H1 (cell line): ENCODE results near the gene GLTPD2. TPM values are rescaled to one million over a fixed set of nuclear protein-coding genes. Genes with fewer than 3 reads are reported as not detected.

Source experiments
- CTCF ChIA-PET: fragments of 300-600 bp; sonication (Branson Sonifier 250); formaldehyde crosslinking; loops from one replicate; lab custom pipeline; 2021; ENCODE audit not compliant: partially characterized antibody; lab: Charles Lee
- POLR2A ChIA-PET: fragments of 300-600 bp; sonication (Branson Sonifier 250); formaldehyde crosslinking; loops from one replicate; lab custom pipeline; 2021; ENCODE audit warnings: inconsistent platforms; ENCODE audit not compliant: partially characterized antibody; lab: Charles Lee
- DNase-seq, 2 experiments: peaks; one replicate each; pipeline versions ENCODE4 v3.0.0 to v3.0.0-alpha.2; 2010 to 2022; ENCODE audit warnings: low spot score in 2 of 2, low read depth in 1 of 2, mixed read lengths in 1 of 2
- FAIRE-seq: peaks from 2 replicates; lab custom pipeline; 2011; peaks lifted over from hg19 to GRCh38; lab: Jason Lieb, UNC
- H2AFZ ChIP-seq: 2 replicates; pipeline ENCODE4 v1.8.1; 2012; ENCODE audit warnings: low read length, inconsistent platforms
- H2AK5ac ChIP-seq: 2 replicates; pipeline ENCODE4 v1.6.1; 2013; ENCODE audit warnings: low read depth, low read length
- H2BK120ac ChIP-seq: replicated peaks from 2 replicates; pipeline ENCODE3; 2013; ENCODE audit warnings: low read depth, low read length, inconsistent platforms
- H2BK12ac ChIP-seq: 2 replicates; pipeline ENCODE4 v1.6.1; 2013; ENCODE audit warnings: low read depth, low read length
- H2BK15ac ChIP-seq: 2 replicates; pipeline ENCODE4 v1.6.1; 2013; ENCODE audit warnings: low read length
- H2BK20ac ChIP-seq: 2 replicates; pipeline ENCODE4 v1.6.1; 2013; ENCODE audit warnings: low read length
- H2BK5ac ChIP-seq: 2 replicates; pipeline ENCODE4 v1.6.1; 2013; ENCODE audit warnings: low read depth, low read length
- H3K14ac ChIP-seq: 2 replicates; pipeline ENCODE4 v1.6.1; 2013; ENCODE audit warnings: inconsistent platforms; ENCODE audit not compliant: insufficient read length
- H3K18ac ChIP-seq: 2 replicates; pipeline ENCODE4 v1.6.1; 2013; ENCODE audit warnings: low read length; ENCODE audit errors: extremely low read depth
- H3K23ac ChIP-seq: 2 replicates; pipeline ENCODE4 v1.6.1; 2013; ENCODE audit warnings: inconsistent platforms; ENCODE audit not compliant: insufficient read length
- H3K23me2 ChIP-seq: 2 replicates; pipeline ENCODE4 v1.6.1; 2013; ENCODE audit warnings: low read depth, low read length
- H3K27ac ChIP-seq: 2 replicates; pipeline ENCODE4 v1.6.1; 2011; ENCODE audit warnings: low read depth, low read length, inconsistent platforms
- H3K27me3 ChIP-seq, 4 experiments: replicated peaks in 1 of 4; 1 replicate in 1 of 4; 2 replicates in 3 of 4; pipeline versions ENCODE4 v1.6.1 to v1.8.1; 2011 to 2013; ENCODE audit warnings: low read length in 3 of 4, mild to moderate bottlenecking in 3 of 4, inconsistent platforms in 2 of 4, mixed read lengths in 2 of 4, moderate library complexity in 1 of 4; ENCODE audit not compliant: control insufficient read depth in 3 of 4, insufficient read depth in 3 of 4; ENCODE audit errors: extremely low read depth in 1 of 4
- H3K36me3 ChIP-seq, 4 experiments: 2 replicates each; pipeline versions ENCODE4 v1.6.1 to v1.8.1; 2011 to 2013; ENCODE audit warnings: mild to moderate bottlenecking in 4 of 4, low read length in 3 of 4, moderate library complexity in 2 of 4, control low read depth in 1 of 4, inconsistent platforms in 1 of 4; ENCODE audit not compliant: insufficient read depth in 4 of 4, control insufficient read depth in 2 of 4
- H3K4ac ChIP-seq: replicated peaks from 2 replicates; pipeline ENCODE3; 2013; ENCODE audit warnings: low read length, low read depth, mixed read lengths, inconsistent platforms; ENCODE audit not compliant: insufficient read length
- H3K4me1 ChIP-seq, 4 experiments: replicated peaks in 1 of 4; 1 replicate in 1 of 4; 2 replicates in 3 of 4; pipeline versions ENCODE4 v1.6.1 to v1.8.1; 2011 to 2013; ENCODE audit warnings: low read length in 3 of 4, inconsistent platforms in 2 of 4, mixed read lengths in 1 of 4; ENCODE audit not compliant: insufficient read depth in 4 of 4, control insufficient read depth in 3 of 4
- H3K4me2 ChIP-seq, 2 experiments: 2 replicates each; pipeline versions ENCODE4 v1.6.1 to v1.8.1; 2011 to 2013; ENCODE audit warnings: low read depth in 2 of 2, low read length in 2 of 2, control low read depth in 1 of 2, inconsistent platforms in 1 of 2, mild to moderate bottlenecking in 1 of 2; ENCODE audit not compliant: insufficient read depth in 1 of 2
- H3K4me3 ChIP-seq, 4 experiments: fragments of 200-600, 300-600 bp in 1 of 4; sonication (generic), shearing (Covaris generic), sonication (Bioruptor Twin) in 1 of 4; 2 replicates each; pipeline versions ENCODE4 v1.5.1 to v1.8.1; 2011 to 2016; ENCODE audit warnings: low read length in 4 of 4, low read depth in 3 of 4, control low read depth in 2 of 4, inconsistent platforms in 2 of 4, mild to moderate bottlenecking in 2 of 4, mixed read lengths in 1 of 4, moderate library complexity in 1 of 4; ENCODE audit not compliant: insufficient read depth in 2 of 4; ENCODE audit errors: extremely low read depth in 1 of 4
- H3K56ac ChIP-seq: replicated peaks from 2 replicates; pipeline ENCODE3; 2013; ENCODE audit warnings: low read depth, mild to moderate bottlenecking, mixed read lengths, low read length, inconsistent platforms; ENCODE audit not compliant: insufficient read length
- H3K79me1 ChIP-seq: 2 replicates; pipeline ENCODE4 v1.6.1; 2013; ENCODE audit warnings: low read depth, low read length, control low read depth
- H3K79me2 ChIP-seq, 2 experiments: 2 replicates each; pipeline versions ENCODE4 v1.6.1 to v1.8.1; 2012 to 2013; ENCODE audit warnings: low read length in 2 of 2, mild to moderate bottlenecking in 2 of 2, inconsistent platforms in 1 of 2; ENCODE audit not compliant: insufficient read depth in 2 of 2, control insufficient read depth in 1 of 2
- H3K9ac ChIP-seq, 4 experiments: replicated peaks in 1 of 4; 1 replicate in 1 of 4; 2 replicates in 3 of 4; pipeline versions ENCODE4 v1.6.1 to v1.8.1; 2011 to 2013; ENCODE audit warnings: low read depth in 3 of 4, low read length in 3 of 4, control low read depth in 2 of 4, mild to moderate bottlenecking in 2 of 4, moderate library complexity in 2 of 4, inconsistent platforms in 1 of 4; ENCODE audit errors: extremely low read depth in 1 of 4
- H3K9me3 ChIP-seq, 2 experiments: 2 replicates each; pipeline versions ENCODE4 v1.6.1 to v1.8.1; 2012 to 2013; ENCODE audit warnings: mild to moderate bottlenecking in 2 of 2, moderate library complexity in 2 of 2, control low read depth in 1 of 2, inconsistent platforms in 1 of 2, low read depth in 1 of 2, low read length in 1 of 2, mixed read lengths in 1 of 2; ENCODE audit not compliant: insufficient read depth in 2 of 2
- H4K20me1 ChIP-seq, 2 experiments: replicated peaks in 1 of 2; 2 replicates each; pipeline versions ENCODE3 to v1.8.1; 2011 to 2013; ENCODE audit warnings: inconsistent platforms in 2 of 2, low read length in 2 of 2, mild to moderate bottlenecking in 1 of 2; ENCODE audit not compliant: insufficient read depth in 2 of 2, control insufficient read depth in 1 of 2
- H4K5ac ChIP-seq: 2 replicates; pipeline ENCODE4 v1.6.1; 2013; ENCODE audit warnings: low read length, low read depth, mixed read lengths, inconsistent platforms; ENCODE audit not compliant: insufficient read length
- H4K8ac ChIP-seq: 2 replicates; pipeline ENCODE4 v1.8.0; 2013; ENCODE audit warnings: mild to moderate bottlenecking, moderate library complexity, low read length, inconsistent platforms; ENCODE audit not compliant: insufficient read depth; ENCODE audit errors: extremely low read depth
- H4K91ac ChIP-seq: replicated peaks from 2 replicates; pipeline ENCODE3; 2013; ENCODE audit warnings: low read length, mixed read lengths, inconsistent platforms; ENCODE audit not compliant: insufficient read length
- RAD21 ChIP-seq, 2 experiments: IDR thresholded peaks in 1 of 2; conservative IDR thresholded peaks in 1 of 2; 2 replicates each; pipeline ENCODE4 v1.6.1; 2011; ENCODE audit warnings: low read depth in 2 of 2, low read length in 2 of 2, improper control_type of control experiment in 1 of 2, inconsistent platforms in 1 of 2, mild to moderate bottlenecking in 1 of 2, moderate library complexity in 1 of 2
- USF2 ChIP-seq: IDR thresholded peaks from 2 replicates; pipeline ENCODE4 v1.6.1; 2011; ENCODE audit warnings: low read length, improper control_type of control experiment
- WGBS, 2 experiments: shearing (Covaris generic) in 1 of 2; methylation state at CpG; one replicate each; pipeline versions ENCODE4 v1.1.6 to v1.1.7; 2013 to 2015; ENCODE audit warnings: low lambda C conversion rate in 2 of 2, mixed read lengths in 2 of 2, inconsistent platforms in 1 of 2, low coverage in 1 of 2, missing lambda C conversion rate in 1 of 2; ENCODE audit not compliant: insufficient replicate concordance in 2 of 2, insufficient coverage in 1 of 2, insufficient read length in 1 of 2; ENCODE audit errors: extremely low coverage in 1 of 2, missing lambda C conversion rate in 1 of 2; 5-methylcytosine and 5-hydroxymethylcytosine counted together
- polyA plus RNA-seq, 7 experiments: library from polyadenylated mRNA; depleted of rRNA in 3 of 7; stranded (reverse) in 5 of 7; unstranded in 2 of 7; fragments of >200 nt in 5 of 7; fragments of 200-250 nt in 2 of 7; gene quantifications; 1 replicate in 5 of 7; 2 replicates in 1 of 7; 4 replicates in 1 of 7; pipeline versions ENCODE4 v1.2.1 to v1.2.3, GENCODE V29; 2011 to 2013; ENCODE audit warnings: missing spikeins in 2 of 7, mixed read lengths in 2 of 7
- total RNA-seq: library from RNA; stranded (reverse); fragmentation: NEBNext Ultra II Directional; extraction: Animal tissue kit (Norgen Biotek cat#: 25700); gene quantifications from 2 replicates; pipeline ENCODE4 v1.2.1, GENCODE V29; 2021

Gene GLTPD2
- total and polyA plus RNA-seq, 2 of the 8 experiments (the other 6 are each of a cell fraction or from before 2014, with no cell fraction given): not detected

- FAIRE-seq (no peak), DNase-seq (no peak)
- Histone ChIP-seq H3K4me1 (peaks cover 0 to 14% (median 8%) of the 10 kb centered on the region in 4 experiments; a peak in 5 of 7 replicates), H3K79me1 (no peaks in the 10 kb centered on the region), H3K4me3 (peak overlapping the region; percentile 46 to 74 (median 66)), H3K27ac (no peak overlapping the region), H3K4ac (no peak overlapping the region), H3K23ac (no peak overlapping the region), H2BK20ac (no peak overlapping the region), H3K18ac (no peak overlapping the region), H3K4me2 (peak overlapping the region; percentile 70 to 98), H2AFZ (peak overlapping the region; percentile 97), H2BK15ac (0 out of 2 replicates have a peak overlapping the region, but pooled peaks have one; percentile 19), H2BK5ac (no peak overlapping the region), H3K56ac (no peak overlapping the region), H4K8ac (no peak overlapping the region), H4K20me1 (peaks cover 0 to 2% of the 10 kb centered on the region in 2 experiments), H4K5ac (no peak overlapping the region), H3K27me3 (peaks cover 3 to 30% (median 17%) of the 10 kb centered on the region in 4 experiments), H2BK12ac (peak overlapping the region; percentile 75), H2AK5ac (no peak overlapping the region), H2BK120ac (no peak overlapping the region), H3K36me3 (no peaks in the 10 kb centered on the region), H3K14ac (no peak overlapping the region), H3K79me2 (no peaks in the 10 kb centered on the region), H3K23me2 (peaks cover 17% of the 10 kb centered on the region), H3K9ac (peak overlapping the region in 1 of 4 experiments; percentile 23; a peak in 3 of 7 replicates), H3K9me3 (no peaks in the 10 kb centered on the region), H4K91ac (no peak overlapping the region)
- WGBS, 2 experiments: 77% methylated on average over 7 of the region's 7 CpGs; no CpG with 5 or more reads in 1 of the 2 experiments
- ChIA-PET POLR2A (interaction anchor here (1.1 to 3.1 kb wide), 4 partner anchors 16 to 110 kb away, joined by 3 to 15 read pairs (median 9); partner anchors contain the start of gene PLD2), CTCF (interaction anchor here (0.7 to 4.8 kb wide), 19 partner anchors 13 to 228 kb away, joined by 3 to 27 read pairs (median 4); partner anchors contain the start of genes MED11 and PLD2)
- TF ChIP-seq RAD21 (IDR thresholded peaks at IDR 0.05 in 1 of 2, conservative IDR thresholded peaks at IDR 0.05 in 1 of 2; ENCODE audit: low read depth in 2 of 2, low read length in 2 of 2) (no peak), USF2 (no peak)
Observed at GRCh38 chr17:4790705-4791088, 1.9 kb downstream of the GLTPD2 start.
